Measurements from ENCODE around the gene TRIM44.
"Not testable (repeated sequence)": the region's sequence is repeated elsewhere in the genome, so short reads cannot be mapped to it uniquely, and the experiment has no call there.

- TF ChIP-seq POLR2AphosphoS5 (IDR thresholded peaks at IDR 0.05; ENCODE audit: low read depth, low read length); POLR2A (IDR thresholded peaks at IDR 0.05; ENCODE audit: low read depth, low read length); TAF1 (IDR thresholded peaks at IDR 0.05; ENCODE audit: borderline replicate concordance, low read depth, low read length): not testable (repeated sequence)
Observed at GRCh38 chr11:35715677-35716076, 53.1 kb downstream of the TRIM44 start.

Measured in GM12892 (cell line).